OCI-LY7 (cell line): ENCODE results near the gene BICRAL. TPM values are rescaled to one million over a fixed set of nuclear protein-coding genes. Genes with fewer than 3 reads are reported as not detected.
"Not testable (repeated sequence)": the region's sequence is repeated elsewhere in the genome, so short reads cannot be mapped to it uniquely, and the experiment has no call there.

Experiments
- BruUV-seq: library from RNA; stranded (reverse); fragments of 400-500 nt; replicated peaks from 2 replicates; lab custom pipeline; 2021; lab: Mats Ljungman, UMichigan
- CTCF ChIA-PET: fragments of 300-600 bp; sonication (Branson Sonifier 250); formaldehyde crosslinking; loops from one replicate; lab custom pipeline; 2022; ENCODE audit warnings: antibody characterized with exemption; ENCODE audit not compliant: unreplicated experiment; lab: Charles Lee
- POLR2A ChIA-PET: fragments of 300-600 bp; sonication (Branson Sonifier 250); formaldehyde crosslinking; loops from one replicate; lab custom pipeline; 2022; ENCODE audit warnings: antibody characterized with exemption; lab: Charles Lee
- DNase-seq: peaks from one replicate; pipeline ENCODE4 v3.0.0-alpha.2; 2015; ENCODE audit warnings: low spot score
- H2AFZ ChIP-seq: fragments of 200-600 bp; sonication (generic), shearing (Covaris generic); 2 replicates; pipeline ENCODE4 v1.6.1; 2014; ENCODE audit warnings: mild to moderate bottlenecking, antibody characterized with exemption, low read length, moderate library complexity
- H3K27ac ChIP-seq: fragments of 200-600 bp; sonication (generic); 2 replicates; pipeline ENCODE4 v1.5.1; 2014; ENCODE audit warnings: mixed run types, low read depth, mild to moderate bottlenecking, moderate library complexity, low read length, inconsistent platforms; ENCODE audit not compliant: poor library complexity, severe bottlenecking
- H3K36me3 ChIP-seq: fragments of 200-600 bp; sonication (generic); 2 replicates; pipeline ENCODE4 v1.6.1; 2014; ENCODE audit warnings: mild to moderate bottlenecking, antibody characterized with exemption, low read length, moderate library complexity, mixed read lengths; ENCODE audit not compliant: insufficient read depth
- H3K4me1 ChIP-seq: fragments of 200-600 bp; sonication (generic); 2 replicates; pipeline ENCODE4 v1.5.1; 2014; ENCODE audit warnings: mild to moderate bottlenecking, low read length; ENCODE audit not compliant: insufficient read depth, poor library complexity, severe bottlenecking
- H3K4me2 ChIP-seq: fragments of 200-600 bp; sonication (generic); 2 replicates; pipeline ENCODE4 v1.6.1; 2014; ENCODE audit warnings: mild to moderate bottlenecking, low read length
- H3K4me3 ChIP-seq: fragments of 200-600 bp; sonication (generic); 2 replicates; pipeline ENCODE4 v1.5.1; 2014; ENCODE audit warnings: mild to moderate bottlenecking, low read depth, low read length; ENCODE audit not compliant: poor library complexity, severe bottlenecking
- H3K79me2 ChIP-seq: fragments of 200-600 bp; sonication (generic); 2 replicates; pipeline ENCODE4 v1.6.1; 2016; ENCODE audit warnings: low read depth, mild to moderate bottlenecking, low read length, moderate library complexity, mixed read lengths; ENCODE audit not compliant: insufficient read depth
- H3K9me2 ChIP-seq: fragments of 200-600 bp; sonication (generic); 2 replicates; pipeline ENCODE4 v1.6.1; 2016; ENCODE audit warnings: mild to moderate bottlenecking, low read length, mixed read lengths; ENCODE audit not compliant: insufficient read depth
- H3K9me3 ChIP-seq: fragments of 200-600 bp; sonication (generic); 2 replicates; pipeline ENCODE4 v1.6.1; 2014; ENCODE audit warnings: mild to moderate bottlenecking, mixed run types, low read length, mixed read lengths
- H4K20me1 ChIP-seq: fragments of 200-600 bp; sonication (generic); 2 replicates; pipeline ENCODE4 v1.6.1; 2014; ENCODE audit warnings: mild to moderate bottlenecking, antibody characterized with exemption, low read length, moderate library complexity, mixed read lengths; ENCODE audit not compliant: insufficient read depth
- CTCF ChIP-seq: fragments of 200-600 bp; sonication (generic); conservative IDR thresholded peaks from 2 replicates; pipeline ENCODE4 v1.5.1; 2014; ENCODE audit warnings: mild to moderate bottlenecking, antibody characterized with exemption, low read length, moderate library complexity, mixed read lengths
- EZH2phosphoT487 ChIP-seq: fragments of 200-600 bp; sonication (generic); IDR thresholded peaks from 2 replicates; pipeline ENCODE4 v1.6.1; 2018; ENCODE audit warnings: low read depth, borderline replicate concordance, mild to moderate bottlenecking, mixed run types, antibody characterized with exemption, low read length, moderate library complexity, mixed read lengths
- intact Hi-C: fragments of 100-400 bp; cut with micrococcal nuclease; formaldehyde crosslinking; loops from one replicate; pipeline ENCODE4 v1.10.0; 2022; ENCODE audit not compliant: unreplicated experiment
- total RNA-seq, 2 experiments: library from RNA; depleted of rRNA in 1 of 2; stranded (reverse); fragments of >200 nt in 1 of 2; shearing (Covaris generic) in 1 of 2; gene quantifications; 2 replicates each; pipeline ENCODE4 v1.2.3, GENCODE V29; 2014 to 2022

The BICRAL gene
- total RNA-seq, 2 experiments from 2014 or later: 10.3 to 25.7 TPM

GRCh38 chr6:42774201-42774600 lies 7.7 kb upstream of the BICRAL start:
- H4K20me1 ChIP-seq: no peaks in the 10 kb centered on the region
- H3K9me2 ChIP-seq: no peaks in the 10 kb centered on the region
- no TSS peak for BruUV-seq
- no peaks in the 10 kb centered on the region for H3K9me3 ChIP-seq
- H3K4me2 ChIP-seq: peak overlapping the region; percentile 70
- peaks cover 95% of the 10 kb centered on the region for H3K4me1 ChIP-seq
- ChIA-PET POLR2A (interaction anchor here (7.1 to 27.1 kb wide), 2 partner anchors 7 to 27 kb away, joined by 67 to 494 read pairs; partner anchors contain the start of genes BICRAL and TBCC), CTCF (no interaction called here)
- H3K36me3 ChIP-seq: no peaks in the 10 kb centered on the region
- peak overlapping the region; percentile 29; the same call in 1 of the 2 replicates for H2AFZ ChIP-seq
- H3K79me2 ChIP-seq: peaks cover 61% of the 10 kb centered on the region; the same call in 1 of the 2 replicates
- peak overlapping the region; percentile 40 for H3K4me3 ChIP-seq
- DNase-seq: no peak
- intact Hi-C loops: no loop called here
- peak overlapping the region; percentile 92 for H3K27ac ChIP-seq
- TF ChIP-seq EZH2phosphoT487: no peak
- no peak for TF ChIP-seq CTCF

DNA sequence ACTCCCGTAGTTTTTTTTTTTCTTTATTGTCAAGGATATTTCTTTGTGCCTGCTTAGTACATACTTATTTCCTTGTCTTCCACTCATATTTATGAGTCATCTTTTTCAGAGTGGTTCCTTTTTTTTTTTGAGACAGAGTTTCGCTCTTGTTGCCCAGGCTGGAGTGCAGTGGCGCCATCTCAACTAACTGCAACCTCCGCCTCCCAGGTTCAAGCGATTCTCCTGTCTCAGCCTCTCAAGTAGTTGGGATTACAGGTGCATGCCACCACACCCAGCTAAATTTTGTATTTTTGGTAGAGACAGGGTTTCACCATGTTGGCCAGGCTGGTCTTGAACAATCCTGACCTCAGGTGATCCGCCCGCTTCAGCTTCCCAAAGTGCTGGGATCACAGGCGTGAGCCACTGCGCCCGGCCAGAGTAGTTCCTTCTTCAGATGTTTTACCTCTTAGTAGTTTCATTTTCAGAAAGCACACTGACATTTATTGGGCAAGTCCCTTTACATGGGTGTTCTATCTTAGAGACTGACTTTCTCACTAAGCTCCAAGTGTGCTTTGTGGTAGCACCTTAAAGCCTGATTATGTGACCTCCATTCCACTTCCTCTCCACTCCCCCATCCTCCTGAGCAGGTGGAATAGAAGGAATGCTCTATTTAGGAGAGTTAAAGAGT lies 6.9 kb upstream of the BICRAL start:
- peaks cover 68% of the 10 kb centered on the region; the same call in 1 of the 2 replicates for H3K79me2 ChIP-seq
- intact Hi-C loops, BruUV-seq, H3K9me2 ChIP-seq, H3K9me3 ChIP-seq, H3K36me3 ChIP-seq, H4K20me1 ChIP-seq: not testable (repeated sequence)
- H3K4me1 ChIP-seq: peaks cover 95% of the 10 kb centered on the region
- DNase-seq: peak; percentile 62
- H3K27ac ChIP-seq: peak overlapping the region; percentile 92
- peak overlapping the region; percentile 70 for H3K4me2 ChIP-seq
- peak overlapping the region; percentile 29; the same call in 1 of the 2 replicates for H2AFZ ChIP-seq
- ChIA-PET POLR2A (interaction anchor here (1.3 to 27.1 kb wide), 3 partner anchors 11 to 105 kb away, joined by 6 to 494 read pairs (median 7); partner anchors contain the start of genes RPL7L1 and TBCC), CTCF (interaction anchor here (1.0 kb wide), 1 partner anchor 32 kb away, joined by 3 read pairs; no protein-coding TSS in a partner anchor)
- peak overlapping the region; percentile 40 for H3K4me3 ChIP-seq

DNA sequence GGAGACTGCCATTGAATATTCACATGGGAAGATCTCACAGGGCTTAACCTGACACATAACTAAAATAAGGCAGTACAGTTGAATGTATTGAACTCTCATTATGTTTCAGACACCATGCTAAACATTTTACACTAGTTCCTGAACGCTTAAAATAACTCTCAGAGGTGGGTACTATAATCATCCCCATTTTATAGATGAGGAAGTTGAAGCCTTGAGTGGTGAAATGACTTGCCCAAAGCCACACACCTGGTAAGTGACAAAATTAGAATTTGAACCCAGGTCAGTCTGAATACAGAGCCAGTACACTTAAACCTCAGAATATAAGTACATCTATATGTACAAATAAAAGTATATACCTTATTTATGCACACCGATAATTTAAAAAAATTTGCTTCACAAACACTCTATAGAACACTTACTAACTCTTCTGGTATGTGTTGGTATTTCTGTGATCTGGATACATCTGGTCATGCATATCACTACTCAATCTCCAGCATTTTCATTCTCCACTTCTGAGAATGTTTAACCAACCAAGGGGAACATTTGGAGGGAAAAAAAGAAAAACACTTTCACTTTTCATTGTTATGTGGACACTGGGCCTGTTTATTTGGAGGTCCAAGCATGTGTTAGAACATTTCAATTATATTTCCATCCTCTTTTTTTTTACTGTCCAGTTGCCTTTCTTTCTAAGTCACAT lies 4.6 kb upstream of the BICRAL start:
- Histone ChIP-seq H3K4me2 (peak overlapping the region; percentile 75), H3K9me2 (no peaks in the 10 kb centered on the region), H3K27ac (peak overlapping the region; percentile 92), H3K79me2 (peaks cover 73% of the 10 kb centered on the region; the same call in 1 of the 2 replicates), H2AFZ (peak overlapping the region; percentile 9; the same call in 1 of the 2 replicates), H3K36me3 (no peaks in the 10 kb centered on the region), H3K4me3 (peak overlapping the region; percentile 38), H3K4me1 (peaks cover 89% of the 10 kb centered on the region), H4K20me1 (no peaks in the 10 kb centered on the region), H3K9me3 (no peaks in the 10 kb centered on the region)
- BruUV-seq: no TSS peak
- TF ChIP-seq EZH2phosphoT487: no peak
- no peak for TF ChIP-seq CTCF
- intact Hi-C loops: no loop called here
- DNase-seq: peak; percentile 75
- ChIA-PET POLR2A (interaction anchor here (0.7 to 27.1 kb wide), 4 partner anchors 15 to 51 kb away, joined by 3 to 494 read pairs (median 6); partner anchors contain the start of gene TBCC), CTCF (no interaction called here)
